SK-N-SH (cell line): ENCODE measurements around the gene MOCOS. TPM values are rescaled to one million over a fixed set of nuclear protein-coding genes. Genes with fewer than 3 reads are reported as not detected.

ENCODE experiments used
- CTCF ChIA-PET: fragments of 300-600, 350-600 bp; formaldehyde crosslinking; extraction: SDS; loops from one replicate; lab custom pipeline; 2021; lab: Yijun Ruan, JAX
- POLR2A ChIA-PET: fragments of 350-600 bp; sonication (Branson Sonifier 250); formaldehyde crosslinking; extraction: SDS; loops from one replicate; lab custom pipeline; 2020; ENCODE audit warnings: antibody characterized with exemption, inconsistent platforms; lab: Yijun Ruan, JAX
- DNase-seq: peaks from one replicate; pipeline ENCODE4 v3.0.0; 2012
- H2AFZ ChIP-seq: fragments of 200-600 bp; sonication (generic); 2 replicates; pipeline ENCODE4 v1.8.1; 2016; ENCODE audit warnings: antibody characterized with exemption, mild to moderate bottlenecking, low read depth
- H3F3A ChIP-seq: fragments of 200-600 bp; sonication (generic); replicated peaks from 2 replicates; pipeline ENCODE3; 2016; ENCODE audit warnings: antibody characterized with exemption, mild to moderate bottlenecking; ENCODE audit not compliant: insufficient read depth
- H3K27ac ChIP-seq, 2 experiments: fragments of 200-500 bp in 1 of 2; fragments of 200-600 bp in 1 of 2; sonication (Bioruptor generic) in 1 of 2; sonication (generic), shearing (Covaris generic) in 1 of 2; 2 replicates each; pipeline versions ENCODE4 v1.5.1 to v1.6.1; 2014 to 2016; ENCODE audit warnings: low read depth in 2 of 2, inconsistent platforms in 1 of 2, low read length in 1 of 2, mild to moderate bottlenecking in 1 of 2, mixed read lengths in 1 of 2
- H3K27me3 ChIP-seq: fragments of 200-600 bp; sonication (generic), shearing (Covaris generic); 2 replicates; pipeline ENCODE4 v1.6.1; 2016; ENCODE audit warnings: mixed run types; ENCODE audit not compliant: insufficient read depth
- H3K36me3 ChIP-seq, 2 experiments: fragments of 200-500 bp in 1 of 2; fragments of 200-600 bp in 1 of 2; sonication (Bioruptor generic) in 1 of 2; sonication (generic) in 1 of 2; replicated peaks in 1 of 2; 2 replicates each; pipeline versions ENCODE3 to v1.5.1; 2014 to 2016; ENCODE audit warnings: low read length in 1 of 2, mild to moderate bottlenecking in 1 of 2; ENCODE audit not compliant: insufficient read depth in 2 of 2, control insufficient read depth in 1 of 2
- H3K4me1 ChIP-seq, 2 experiments: fragments of 200-500 bp in 1 of 2; fragments of 200-600 bp in 1 of 2; sonication (Bioruptor generic) in 1 of 2; sonication (generic), shearing (Covaris generic) in 1 of 2; 2 replicates each; pipeline versions ENCODE4 v1.5.1 to v1.6.1; 2014 to 2016; ENCODE audit warnings: low read depth in 1 of 2, low read length in 1 of 2, mixed run types in 1 of 2; ENCODE audit not compliant: insufficient read depth in 2 of 2, control insufficient read depth in 1 of 2
- H3K4me2 ChIP-seq: fragments of 200-600 bp; sonication (generic), shearing (Covaris generic); 2 replicates; pipeline ENCODE4 v1.6.1; 2017; ENCODE audit warnings: mixed run types
- H3K4me3 ChIP-seq, 2 experiments: fragments of 200-500 bp in 1 of 2; fragments of 200-600 bp in 1 of 2; sonication (Bioruptor generic) in 1 of 2; sonication (generic), shearing (Covaris generic) in 1 of 2; 2 replicates each; pipeline versions ENCODE4 v1.5.1 to v1.8.1; 2014 to 2016; ENCODE audit warnings: low read depth in 2 of 2, inconsistent platforms in 1 of 2, low read length in 1 of 2, mild to moderate bottlenecking in 1 of 2, mixed read lengths in 1 of 2, moderate library complexity in 1 of 2
- H3K79me2 ChIP-seq: fragments of 200-600 bp; sonication (generic); 2 replicates; pipeline ENCODE4 v1.8.1; 2017; ENCODE audit warnings: mild to moderate bottlenecking; ENCODE audit not compliant: insufficient read depth
- H3K9ac ChIP-seq: fragments of 200-600 bp; sonication (generic); 2 replicates; pipeline ENCODE4 v1.6.1; 2017; ENCODE audit warnings: mixed run types
- H3K9me2 ChIP-seq: fragments of 200-600 bp; sonication (generic); 2 replicates; pipeline ENCODE4 v1.6.1; 2017; ENCODE audit warnings: mixed run types
- H3K9me3 ChIP-seq: fragments of 200-600 bp; sonication (generic); 2 replicates; pipeline ENCODE4 v1.6.1; 2017; ENCODE audit warnings: mixed run types, mild to moderate bottlenecking, moderate library complexity
- H4K20me1 ChIP-seq: fragments of 200-600 bp; sonication (generic); 2 replicates; pipeline ENCODE4 v1.6.1; 2017; ENCODE audit warnings: mild to moderate bottlenecking, mixed run types; ENCODE audit not compliant: insufficient read depth
- FOXM1 ChIP-seq: IDR thresholded peaks from 2 replicates; pipeline ENCODE4 v1.4.0; 2012; ENCODE audit warnings: low read depth, mild to moderate bottlenecking
- GATA2 ChIP-seq: sonication (generic); formaldehyde crosslinking; IDR thresholded peaks from 2 replicates; pipeline ENCODE4 v1.5.0; 2020; ENCODE audit warnings: mild to moderate bottlenecking, missing genetic modification reagents
- IRF3 ChIP-seq: fragments of 150-350 bp; IDR thresholded peaks from 2 replicates; pipeline ENCODE4 v1.6.1; 2016; ENCODE audit warnings: mild to moderate bottlenecking, low read depth, low read length
- JUND ChIP-seq: IDR thresholded peaks from 2 replicates; pipeline ENCODE4 v1.4.0; 2012
- MAX ChIP-seq: IDR thresholded peaks from 2 replicates; pipeline ENCODE4 v1.4.0; 2012; ENCODE audit warnings: low read depth
- MXI1 ChIP-seq: IDR thresholded peaks from 2 replicates; pipeline ENCODE4 v1.6.1; 2012; ENCODE audit warnings: mild to moderate bottlenecking, low read depth, low read length, improper control_type of control experiment
- RCOR1 ChIP-seq: fragments of 150-350 bp; IDR thresholded peaks from 2 replicates; pipeline ENCODE4 v1.6.1; 2017; ENCODE audit warnings: antibody characterized with exemption, low read length
- RFX5 ChIP-seq: IDR thresholded peaks from 2 replicates; pipeline ENCODE4 v1.6.1; 2012; ENCODE audit warnings: mild to moderate bottlenecking, improper control_type of control experiment, low read length
- RXRA ChIP-seq: IDR thresholded peaks from 2 replicates; pipeline ENCODE4 v1.4.0; 2012; ENCODE audit warnings: low read depth, mild to moderate bottlenecking, borderline replicate concordance
- SIN3A ChIP-seq: IDR thresholded peaks from 2 replicates; pipeline ENCODE4 v1.6.1; 2012; ENCODE audit warnings: low read depth, mild to moderate bottlenecking, low read length, moderate library complexity, borderline replicate concordance
- TCF12 ChIP-seq: IDR thresholded peaks from 2 replicates; pipeline ENCODE4 v1.4.0; 2012
- TEAD4 ChIP-seq: IDR thresholded peaks from 2 replicates; pipeline ENCODE4 v1.4.0; 2012; ENCODE audit warnings: mild to moderate bottlenecking, borderline replicate concordance; ENCODE audit not compliant: insufficient read depth
- YY1 ChIP-seq: IDR thresholded peaks from 2 replicates; pipeline ENCODE4 v1.4.0; 2012; ENCODE audit warnings: low read depth, mild to moderate bottlenecking
- WGBS: methylation state at CpG from one replicate; pipeline ENCODE4 v1.1.6; 2017; ENCODE audit warnings: low lambda C conversion rate; 5-methylcytosine and 5-hydroxymethylcytosine counted together
- polyA plus RNA-seq, 3 experiments: library from polyadenylated mRNA; depleted of rRNA; stranded (reverse); fragments of >200 nt; gene quantifications; 2 replicates each; pipeline ENCODE4 v1.2.3, GENCODE V29; 2012
- TF ChIP-seq, protein P1 (sequence below): IDR thresholded peaks from 2 replicates; pipeline ENCODE4 v1.4.0; 2012; ENCODE audit warnings: low read depth, borderline replicate concordance
- TF ChIP-seq, protein P2 (sequence below): IDR thresholded peaks from 2 replicates; pipeline ENCODE4 v1.4.0; 2012; ENCODE audit warnings: low read depth, borderline replicate concordance

The MOCOS gene
- polyA plus RNA-seq, 1 of the 3 experiments (the other 2 are of a cell fraction): 1.2 TPM

- no peaks in the 10 kb centered on the region for H3F3A ChIP-seq
- H2AFZ ChIP-seq: no peak overlapping the region
- no peaks in the 10 kb centered on the region for H4K20me1 ChIP-seq
- 0 out of 2 replicates have a peak, but pooled peaks cover 2% of the 10 kb centered on the region for H3K9me3 ChIP-seq
- no peaks in the 10 kb centered on the region for H3K36me3 ChIP-seq
- TF ChIP-seq YY1 (no peak), RXRA (no peak), SIN3A (no peak), RFX5 (no peak), FOXM1 (no peak), MAX (no peak), GATA2 (CRISPR knock-in tag) (no peak), TCF12 (no peak), TEAD4 (no peak), IRF3 (no peak), JUND (no peak), MXI1 (no peak), RCOR1 (no peak)
- TF ChIP-seq, protein P1, sequence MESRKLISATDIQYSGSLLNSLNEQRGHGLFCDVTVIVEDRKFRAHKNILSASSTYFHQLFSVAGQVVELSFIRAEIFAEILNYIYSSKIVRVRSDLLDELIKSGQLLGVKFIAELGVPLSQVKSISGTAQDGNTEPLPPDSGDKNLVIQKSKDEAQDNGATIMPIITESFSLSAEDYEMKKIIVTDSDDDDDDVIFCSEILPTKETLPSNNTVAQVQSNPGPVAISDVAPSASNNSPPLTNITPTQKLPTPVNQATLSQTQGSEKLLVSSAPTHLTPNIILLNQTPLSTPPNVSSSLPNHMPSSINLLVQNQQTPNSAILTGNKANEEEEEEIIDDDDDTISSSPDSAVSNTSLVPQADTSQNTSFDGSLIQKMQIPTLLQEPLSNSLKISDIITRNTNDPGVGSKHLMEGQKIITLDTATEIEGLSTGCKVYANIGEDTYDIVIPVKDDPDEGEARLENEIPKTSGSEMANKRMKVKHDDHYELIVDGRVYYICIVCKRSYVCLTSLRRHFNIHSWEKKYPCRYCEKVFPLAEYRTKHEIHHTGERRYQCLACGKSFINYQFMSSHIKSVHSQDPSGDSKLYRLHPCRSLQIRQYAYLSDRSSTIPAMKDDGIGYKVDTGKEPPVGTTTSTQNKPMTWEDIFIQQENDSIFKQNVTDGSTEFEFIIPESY: no peak
- TF ChIP-seq, protein P2, sequence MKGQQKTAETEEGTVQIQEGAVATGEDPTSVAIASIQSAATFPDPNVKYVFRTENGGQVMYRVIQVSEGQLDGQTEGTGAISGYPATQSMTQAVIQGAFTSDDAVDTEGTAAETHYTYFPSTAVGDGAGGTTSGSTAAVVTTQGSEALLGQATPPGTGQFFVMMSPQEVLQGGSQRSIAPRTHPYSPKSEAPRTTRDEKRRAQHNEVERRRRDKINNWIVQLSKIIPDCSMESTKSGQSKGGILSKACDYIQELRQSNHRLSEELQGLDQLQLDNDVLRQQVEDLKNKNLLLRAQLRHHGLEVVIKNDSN: no peak
- no peak overlapping the region for H3K9ac ChIP-seq
- no peak overlapping the region for H3K27ac ChIP-seq
- no peak for DNase-seq
- no peaks in the 10 kb centered on the region for H3K79me2 ChIP-seq
- H3K9me2 ChIP-seq: no peaks in the 10 kb centered on the region
- no peaks in the 10 kb centered on the region for H3K27me3 ChIP-seq
- H3K4me1 ChIP-seq: peaks cover 0 to 6% of the 10 kb centered on the region in 2 experiments; a peak in 1 of 4 replicates
- ChIA-PET CTCF (interaction anchor here (0.9 to 11.3 kb wide), 20 partner anchors 15 to 897 kb away, joined by 3 to 136 read pairs (median 5); partner anchors contain the start of genes FHOD3 and SLC39A6), POLR2A (no interaction called here)
- no peak overlapping the region for H3K4me3 ChIP-seq
- no peak overlapping the region for H3K4me2 ChIP-seq
- WGBS: 53% methylated on average over 6 of the region's 6 CpGs
Observed at GRCh38 chr18:36283448-36283847, 96.2 kb downstream of the MOCOS start.
